T1000 (cell line): ENCODE data around the gene MAML1.

Experiments
- DNase-seq: peaks from one replicate; lab custom pipeline; 2025; ENCODE audit warnings: mixed read lengths; lab: John Stamatoyannopoulos, UW

Gene MAML1

DNA sequence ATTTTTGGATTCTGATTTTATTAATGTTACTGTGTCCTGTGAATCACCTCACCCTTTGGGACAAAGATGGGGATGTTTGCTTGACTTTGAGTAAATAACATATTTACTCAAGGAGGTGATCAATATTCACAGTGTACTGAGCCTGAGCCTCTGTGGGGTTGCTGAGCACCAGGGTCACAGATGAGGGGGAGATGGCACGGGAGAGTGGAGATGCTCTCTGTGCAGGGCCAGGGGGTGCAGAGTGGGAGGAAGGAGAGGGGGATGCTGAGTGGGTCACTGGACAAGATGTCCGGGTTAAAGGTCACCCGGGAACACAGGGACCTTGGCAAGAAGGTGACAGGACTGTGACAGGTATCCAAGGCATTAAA is 92.1 kb downstream of the MAML1 start:
- DNase-seq, result no peak

GRCh38 chr5:179825655-179826182 is 93.1 kb downstream of the MAML1 start:
- DNase-seq, result no peak
